ENCODE results near the gene RNF112.

- no peak for TF ChIP-seq EZH2 (IDR thresholded peaks at IDR 0.05; ENCODE audit: borderline replicate concordance, low read depth, low read length, poor library complexity, severe bottlenecking)
- no peak for TF ChIP-seq CTCF (conservative IDR thresholded peaks at IDR 0.05; ENCODE audit: low read depth, low read length)
These were observed 47.5 kb upstream of the RNF112 start for GRCh38 chr17:19363460-19364035.

Measured in A673 (cell line).